ENCODE measurements around the gene SLC7A6.

SLC7A6 gene

DNA sequence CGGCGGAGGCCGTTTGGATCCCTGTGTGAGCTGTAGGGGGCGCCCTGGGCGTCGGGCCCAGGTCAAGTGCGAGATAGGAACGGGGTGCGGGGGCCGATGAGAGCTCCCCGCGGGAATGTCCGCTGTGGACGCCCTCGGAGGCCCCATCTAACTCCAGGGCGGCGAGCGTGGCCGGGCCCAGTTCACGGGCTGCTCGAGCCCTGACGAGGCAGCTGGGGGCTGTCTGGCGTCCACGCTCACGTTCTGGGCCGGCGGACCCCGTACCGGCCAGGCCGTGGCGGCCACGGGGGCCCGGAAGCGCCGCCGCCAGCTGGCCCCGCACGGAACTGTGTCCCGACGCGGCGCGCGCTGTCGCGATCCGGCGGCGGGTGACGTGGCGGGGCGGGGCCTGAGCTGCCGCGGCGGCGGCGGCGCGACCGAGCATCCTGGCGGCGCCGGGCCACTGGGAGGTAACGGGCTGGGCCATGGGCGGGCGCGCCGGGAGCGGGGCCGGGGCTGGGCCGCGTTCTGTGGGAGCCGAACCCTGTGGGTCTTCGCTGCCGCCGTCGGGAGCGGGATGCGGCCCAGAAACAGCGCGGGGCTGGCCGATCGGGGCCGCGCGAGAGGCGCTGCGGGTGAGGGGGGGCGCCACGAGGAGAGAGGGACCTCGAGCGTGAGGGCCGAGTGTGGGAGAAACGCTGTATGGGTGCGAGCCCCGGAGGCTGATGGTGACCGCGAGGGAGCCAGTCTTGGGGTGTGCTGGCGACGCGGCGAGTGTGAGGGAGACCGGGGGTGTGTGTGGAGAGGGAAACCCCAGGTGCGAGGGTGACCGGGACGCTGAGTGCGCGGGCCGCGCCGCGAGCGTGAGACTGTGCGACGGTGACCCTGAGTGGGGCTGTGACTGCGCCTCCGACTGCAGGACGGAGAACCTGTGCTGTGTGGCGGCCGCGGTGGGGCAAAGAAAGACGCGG, at the start of gene SLC7A6:
Gene SLC7A6 (plus strand): TSS at position 399 of the 950 bp plus-strand sequence. CDS start 10,201 bp downstream, outside the sequence.
- FAIRE-seq: no peak

DNA sequence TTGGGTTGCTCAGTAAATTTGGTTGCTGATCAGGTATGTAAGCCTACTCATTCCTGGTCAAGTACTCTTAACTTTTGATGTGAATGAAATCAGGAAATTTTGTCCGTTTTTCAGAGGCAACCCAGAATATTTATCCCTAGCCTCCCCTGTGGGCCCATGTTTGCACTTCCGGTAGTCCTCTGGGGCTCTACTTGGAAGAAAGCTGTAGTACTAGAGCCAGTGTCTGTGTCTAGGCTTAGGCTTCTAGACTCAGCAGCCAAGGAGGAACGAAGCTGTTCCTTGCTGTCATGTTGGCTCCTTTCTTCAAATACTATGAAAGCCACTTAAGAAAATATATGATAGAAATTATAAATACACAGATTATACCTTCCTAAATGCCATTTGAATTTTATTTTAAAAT, 49.6 kb upstream of the SLC7A6 start:
- no peak for FAIRE-seq

- no peak for FAIRE-seq
Observed at GRCh38 chr16:68215302-68215701, 49.0 kb upstream of the SLC7A6 start.

DNA sequence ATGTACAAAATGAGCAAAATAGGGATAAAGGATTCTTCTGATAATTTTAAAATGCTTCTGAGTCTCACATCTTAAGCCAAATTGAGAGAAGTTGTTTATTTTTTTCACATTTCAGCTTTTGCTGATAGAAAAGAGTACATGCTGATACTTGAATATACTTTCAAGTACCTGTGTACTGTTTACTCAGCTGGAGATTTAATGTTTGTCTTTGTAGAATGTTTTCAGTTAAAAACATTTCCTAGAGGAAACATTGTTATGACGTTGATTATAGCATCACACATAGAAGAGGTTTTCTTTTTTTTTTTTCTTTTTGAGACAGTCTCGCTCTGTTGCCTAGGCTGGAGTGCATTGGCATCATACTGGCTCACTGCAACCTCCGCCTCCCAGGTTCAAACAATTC, 48.1 kb upstream of the SLC7A6 start:
- no peak for FAIRE-seq

DNA sequence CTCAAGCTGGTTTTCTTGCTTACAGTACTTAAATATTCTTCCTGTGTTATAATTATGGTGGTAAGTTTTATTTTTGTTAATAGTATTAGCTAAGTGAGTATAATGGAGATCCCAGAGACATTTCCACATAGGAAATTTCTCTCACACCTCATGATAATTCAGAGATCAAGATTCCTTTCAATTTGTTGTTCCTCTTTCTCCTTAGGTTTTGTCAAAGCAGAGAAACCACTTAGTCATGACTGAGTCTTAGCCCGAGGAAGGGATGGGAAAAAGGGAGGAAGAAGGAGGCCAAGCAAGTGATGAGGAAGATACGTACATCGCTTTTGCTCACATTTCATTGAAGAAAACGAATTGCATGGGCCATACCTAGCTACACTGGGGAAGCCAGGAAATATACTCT, 46.8 kb upstream of the SLC7A6 start:
- FAIRE-seq: no peak

DNA sequence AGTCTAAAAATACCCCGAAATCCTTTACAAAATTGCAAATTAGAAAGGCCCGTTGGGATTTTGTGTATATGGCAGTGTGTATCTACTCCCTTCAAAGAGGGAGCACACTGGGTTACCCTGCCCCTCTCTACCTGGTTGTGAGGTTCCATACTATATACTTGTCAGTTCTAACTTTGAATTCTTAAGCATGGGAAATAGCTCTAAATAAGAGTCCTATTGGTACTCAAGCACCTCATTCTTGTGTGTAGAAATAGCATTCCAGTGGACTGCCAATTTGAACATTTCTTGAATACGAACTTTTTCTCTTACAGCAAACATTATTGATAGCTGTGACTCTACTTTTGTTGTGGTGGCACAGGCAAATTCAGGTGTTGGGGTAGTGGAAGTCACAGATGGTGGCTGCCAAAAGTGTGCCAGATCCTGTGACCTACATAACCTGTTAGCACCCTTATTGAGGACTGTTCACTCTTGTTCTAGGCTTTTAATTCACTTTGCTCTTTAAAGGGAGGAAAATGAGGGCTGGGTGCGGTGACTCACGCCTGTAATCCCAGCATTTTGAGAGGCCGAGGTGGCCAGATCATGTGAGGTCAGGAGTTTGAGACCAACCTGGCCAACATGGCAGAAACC, 44.5 kb upstream of the SLC7A6 start:
- FAIRE-seq: no peak

GRCh38 chr16:68223072-68223471, 41.3 kb upstream of the SLC7A6 start:
- no peak for FAIRE-seq

- FAIRE-seq: no peak
Observed at GRCh38 chr16:68226116-68226515, 38.2 kb upstream of the SLC7A6 start.

DNA sequence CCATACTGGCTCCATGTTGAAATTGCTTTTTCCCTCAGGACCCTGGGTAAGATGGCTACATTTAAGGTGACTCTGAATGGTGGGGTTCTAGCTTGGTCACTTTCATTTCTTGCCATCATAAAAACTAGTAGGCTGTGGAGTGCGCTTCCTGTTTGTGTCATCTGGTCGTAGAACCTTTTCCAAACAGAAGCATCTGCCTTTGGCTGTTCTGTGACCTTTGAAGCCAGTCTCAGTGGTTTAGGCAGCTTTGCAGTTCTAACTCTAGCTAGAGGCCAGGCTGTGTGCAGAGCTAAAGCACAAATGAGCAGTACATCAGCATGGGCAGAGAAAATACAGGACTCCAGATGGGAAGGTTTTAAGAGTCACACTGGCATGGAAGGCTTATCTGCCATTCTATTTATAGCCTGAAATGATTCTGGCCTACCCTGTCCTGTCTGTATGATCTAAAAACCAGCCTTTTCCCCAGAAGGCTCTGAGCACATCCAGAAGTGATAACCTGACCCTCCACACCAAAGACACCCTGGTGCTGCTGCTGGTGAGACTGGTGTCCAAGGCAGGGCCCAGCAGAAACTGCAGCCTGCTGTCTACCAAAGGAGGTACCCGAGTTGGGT, 37.0 kb upstream of the SLC7A6 start:
- no peak for FAIRE-seq

- no peak for FAIRE-seq
Observed at GRCh38 chr16:68227850-68228553, 36.3 kb upstream of the SLC7A6 start.

GRCh38 chr16:68228652-68229051, 35.7 kb upstream of the SLC7A6 start:
- FAIRE-seq: no peak

DNA sequence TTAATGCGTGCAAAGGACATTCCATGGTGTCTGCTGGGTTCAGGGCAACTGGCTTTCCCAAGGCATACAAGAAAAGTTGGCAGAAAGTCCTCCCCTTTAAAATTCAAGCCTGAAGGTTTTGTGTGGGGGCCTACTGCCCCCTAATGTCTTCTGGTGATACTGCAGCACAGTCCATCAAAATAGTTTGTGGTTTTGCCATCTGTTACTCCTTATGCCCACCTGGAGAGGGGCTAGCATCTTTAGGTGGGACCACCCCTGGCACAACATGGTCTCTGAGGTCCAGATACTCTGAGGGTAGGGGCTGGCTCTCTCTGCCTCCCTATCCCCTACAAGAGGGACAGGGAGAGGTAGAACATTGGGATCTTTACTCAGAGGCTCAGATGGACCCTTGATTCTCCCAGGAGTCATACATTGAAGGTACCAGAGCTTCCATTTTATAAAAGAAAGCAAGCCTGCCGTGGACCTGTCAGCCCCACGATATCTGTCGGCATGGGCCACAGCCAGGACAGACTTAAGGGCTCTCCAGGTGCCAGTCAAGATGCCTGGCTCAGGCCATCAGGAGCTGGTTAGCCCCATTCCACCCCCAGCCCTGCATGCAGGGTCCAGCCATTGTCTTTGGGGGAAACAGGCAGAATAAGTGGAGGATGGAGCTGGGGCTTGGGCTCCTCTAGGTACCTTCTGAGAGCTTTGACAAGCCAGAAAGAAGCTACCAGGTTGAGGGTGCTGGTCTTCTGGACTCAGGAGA, 34.7 kb upstream of the SLC7A6 start:
- peak; percentile 78 for FAIRE-seq

DNA sequence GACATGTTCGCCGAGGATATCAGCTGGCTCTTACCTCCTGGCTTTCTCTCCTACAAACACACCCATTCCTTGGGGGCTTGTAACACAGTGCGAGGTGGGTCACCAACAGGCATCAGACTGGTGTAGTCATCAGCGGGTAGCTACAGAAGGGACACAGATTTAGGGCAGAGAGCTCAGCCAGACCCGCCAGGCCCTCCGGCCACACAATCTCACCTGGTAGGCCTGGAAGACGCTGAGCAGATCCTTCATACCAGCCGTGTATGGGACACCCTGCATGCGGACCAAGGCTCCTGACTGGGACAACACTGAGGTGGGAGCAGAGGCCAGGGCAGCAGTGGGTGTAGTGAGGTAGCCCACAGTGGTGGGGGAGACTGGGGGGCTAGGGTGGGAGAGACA, 34.2 kb upstream of the SLC7A6 start:
- FAIRE-seq: no peak

DNA sequence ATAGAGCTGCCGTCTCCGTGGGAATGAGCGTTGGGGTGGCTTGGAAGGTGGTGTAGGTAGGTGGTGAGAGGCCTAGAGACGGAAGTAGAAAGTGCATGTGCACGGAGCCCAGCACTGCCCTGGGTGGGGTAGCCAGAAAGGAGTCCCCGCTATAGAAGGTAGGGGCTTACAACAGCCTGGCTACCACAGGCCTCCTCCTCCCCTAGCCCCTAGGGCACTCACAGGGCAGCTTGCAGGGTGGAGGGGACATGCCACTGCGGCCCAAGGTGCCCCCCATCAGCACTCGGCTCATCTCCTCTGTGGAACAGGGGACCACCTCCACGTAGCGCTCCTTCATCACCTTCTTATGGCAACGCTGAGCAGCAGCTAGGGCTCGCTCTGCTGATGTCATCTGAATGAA, 33.4 kb upstream of the SLC7A6 start:
- FAIRE-seq: no peak

DNA sequence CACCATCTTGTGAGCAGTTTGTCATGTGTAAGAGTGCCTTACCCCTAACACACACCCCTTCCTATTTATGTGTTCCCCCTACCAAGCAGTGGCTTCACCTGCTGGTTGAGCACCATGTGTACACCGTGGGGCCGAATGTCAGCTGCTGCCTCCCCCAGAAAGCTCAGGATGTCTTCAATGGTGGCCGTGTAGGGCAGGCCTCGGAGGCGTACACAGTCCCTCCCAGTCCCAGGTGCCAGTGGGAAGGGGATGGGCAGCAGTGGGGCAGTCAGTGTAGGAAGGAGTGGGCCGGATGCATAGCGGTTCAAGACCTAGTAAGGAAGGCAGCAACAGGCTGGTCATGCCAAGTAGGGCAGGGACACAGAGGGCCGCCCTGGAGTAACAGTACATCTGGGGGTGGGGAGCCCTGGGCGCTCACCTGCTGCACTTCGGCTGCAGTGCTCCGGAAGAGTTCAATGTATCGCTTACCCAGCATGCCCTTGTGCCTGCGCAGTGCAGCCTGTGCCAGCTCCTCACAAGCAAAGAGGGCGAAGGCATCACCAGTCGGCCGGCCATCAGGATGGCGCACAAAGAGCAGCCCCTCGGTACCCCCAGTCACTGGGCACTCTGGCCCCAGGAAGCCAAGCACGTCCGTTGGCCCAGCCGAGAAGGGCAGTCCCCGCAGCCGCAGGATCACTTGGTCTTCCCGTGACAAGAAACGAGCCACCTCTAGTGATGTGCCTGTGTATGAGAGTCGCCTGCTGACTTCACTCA, 32.8 kb upstream of the SLC7A6 start:
- no peak for FAIRE-seq

DNA sequence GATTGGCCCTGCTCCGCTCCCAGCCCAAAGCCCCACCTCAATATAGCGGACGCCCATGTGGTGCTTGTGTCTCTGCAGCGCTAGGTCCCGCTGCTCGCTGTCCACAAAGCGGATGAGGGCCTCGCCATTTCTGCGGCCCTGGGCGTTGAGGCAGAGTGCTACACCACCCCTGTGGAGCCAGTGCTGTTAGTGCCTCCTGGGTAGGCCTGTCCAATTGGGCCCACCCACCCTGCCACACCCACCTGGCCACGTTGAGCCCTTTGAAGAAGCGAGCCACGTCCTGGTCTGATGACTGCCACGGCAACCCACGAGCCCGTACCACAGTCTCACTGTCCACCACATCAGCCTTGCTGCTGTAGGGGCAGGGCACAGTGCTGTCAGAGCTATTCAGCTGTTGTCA, 32.0 kb upstream of the SLC7A6 start:
- no peak for FAIRE-seq

- FAIRE-seq: no peak
Observed at GRCh38 chr16:68233085-68233834, 31.1 kb upstream of the SLC7A6 start.

DNA sequence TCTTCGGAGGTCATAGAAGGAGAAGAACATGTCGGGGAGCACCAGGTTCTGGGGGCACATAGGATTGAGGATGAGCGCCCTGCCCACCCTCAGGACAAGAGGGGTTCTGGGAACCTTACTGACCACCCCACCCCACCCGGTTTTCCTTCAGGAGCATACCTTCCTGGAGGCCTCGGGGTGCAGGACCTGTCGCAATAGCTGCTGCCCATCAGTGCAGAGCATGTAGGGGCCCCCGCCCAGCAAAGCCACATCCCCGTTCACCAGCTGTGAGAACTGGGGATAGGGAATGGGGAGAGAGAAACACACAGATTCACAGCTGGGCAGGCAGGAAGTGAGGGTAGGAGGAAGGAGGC, 30.5 kb upstream of the SLC7A6 start:
- no peak for FAIRE-seq

- no peak for FAIRE-seq
Observed at GRCh38 chr16:68234188-68235107, 29.9 kb upstream of the SLC7A6 start.
